Endothelial cell of umbilical vein (primary cell): ENCODE data around the gene AK6. TPM values are rescaled to one million over a fixed set of nuclear protein-coding genes. Genes with fewer than 3 reads are reported as not detected.

ENCODE experiments used
- BruUV-seq: library from RNA; stranded (reverse); fragments of 400-500 nt; replicated peaks from 2 replicates; lab custom pipeline; 2021; lab: Mats Ljungman, UMichigan
- CTCF ChIA-PET: fragments of 300-600, 350-600 bp; sonication (Branson Sonifier 250); formaldehyde crosslinking; loops from one replicate; lab custom pipeline; 2021; ENCODE audit warnings: antibody characterized with exemption, inconsistent platforms; lab: Charles Lee
- POLR2A ChIA-PET: fragments of 300-600, 350-600 bp; sonication (Branson Sonifier 250); formaldehyde crosslinking; loops from one replicate; lab custom pipeline; 2021; ENCODE audit warnings: antibody characterized with exemption, inconsistent platforms; lab: Charles Lee
- DNase-seq: peaks from one replicate; pipeline ENCODE4 v3.0.0-alpha.2; 2011; ENCODE audit warnings: low read depth, low spot score
- FAIRE-seq: peaks from 2 replicates; lab custom pipeline; 2011; peaks lifted over from hg19 to GRCh38; lab: Jason Lieb, UNC
- H2AFZ ChIP-seq: 2 replicates; pipeline ENCODE4 v1.6.0; 2012; ENCODE audit warnings: low read depth, low read length, control low read depth, inconsistent platforms
- H3K27ac ChIP-seq: 2 replicates; pipeline ENCODE4 v1.5.1; 2011; ENCODE audit warnings: low read depth, mild to moderate bottlenecking, control low read depth, low read length, moderate library complexity; ENCODE audit not compliant: insufficient read depth
- H3K27me3 ChIP-seq, 2 experiments: 2 replicates each; pipeline versions ENCODE4 v1.6.0 to v1.6.1; 2011; ENCODE audit warnings: low read length in 2 of 2, mixed read lengths in 1 of 2; ENCODE audit not compliant: control insufficient read depth in 2 of 2, insufficient read depth in 2 of 2
- H3K36me3 ChIP-seq, 2 experiments: 2 replicates in 1 of 2; 3 replicates in 1 of 2; pipeline ENCODE4 v1.5.1; 2011; ENCODE audit warnings: low read length in 2 of 2, mild to moderate bottlenecking in 1 of 2, moderate library complexity in 1 of 2; ENCODE audit not compliant: control insufficient read depth in 2 of 2, insufficient read depth in 2 of 2; ENCODE audit errors: extremely low read depth in 1 of 2
- H3K4me1 ChIP-seq: 3 replicates; pipeline ENCODE4 v1.5.1; 2011; ENCODE audit warnings: mild to moderate bottlenecking, low read length; ENCODE audit not compliant: control insufficient read depth, insufficient read depth; ENCODE audit errors: extremely low read depth
- H3K4me2 ChIP-seq: 2 replicates; pipeline ENCODE4 v1.6.1; 2011; ENCODE audit warnings: low read length, control low read depth, mixed read lengths; ENCODE audit not compliant: insufficient read depth
- H3K4me3 ChIP-seq, 3 experiments: fragments of 200-600 bp in 1 of 3; sonication (generic), shearing (Covaris generic) in 1 of 3; replicated peaks in 1 of 3; 2 replicates each; pipeline ENCODE4 v1.5.1; 2011 to 2016; ENCODE audit warnings: control low read depth in 3 of 3, low read length in 3 of 3, mild to moderate bottlenecking in 2 of 3, inconsistent platforms in 1 of 3, low read depth in 1 of 3, moderate library complexity in 1 of 3; ENCODE audit not compliant: insufficient read depth in 1 of 3
- H3K79me2 ChIP-seq: 2 replicates; pipeline ENCODE4 v1.6.0; 2012; ENCODE audit warnings: low read length, inconsistent platforms; ENCODE audit not compliant: control insufficient read depth, insufficient read depth
- H3K9ac ChIP-seq: replicated peaks from 2 replicates; pipeline ENCODE3; 2011; ENCODE audit warnings: low read length, control low read depth; ENCODE audit not compliant: insufficient read depth; ENCODE audit errors: extremely low read depth
- H3K9me1 ChIP-seq: replicated peaks from 3 replicates; pipeline ENCODE4 v1.6.0; 2011; ENCODE audit warnings: mild to moderate bottlenecking, low read length; ENCODE audit not compliant: control insufficient read depth, insufficient read depth; ENCODE audit errors: extremely low read depth
- H3K9me3 ChIP-seq: replicated peaks from 2 replicates; pipeline ENCODE4 v1.5.1; 2012; ENCODE audit warnings: low read length, inconsistent platforms; ENCODE audit not compliant: control insufficient read depth, insufficient read depth
- H4K20me1 ChIP-seq: replicated peaks from 2 replicates; pipeline ENCODE3; 2011; ENCODE audit warnings: mild to moderate bottlenecking, low read length; ENCODE audit not compliant: control insufficient read depth, insufficient read depth; ENCODE audit errors: extremely low read depth
- EZH2 ChIP-seq: IDR thresholded peaks from 2 replicates; pipeline ENCODE4 v1.6.1; 2012; ENCODE audit warnings: borderline replicate concordance, low read depth, mild to moderate bottlenecking, moderate library complexity, low read length, inconsistent platforms; ENCODE audit not compliant: severe bottlenecking
- FOS ChIP-seq: IDR thresholded peaks from 2 replicates; pipeline ENCODE4 v1.6.1; 2011; ENCODE audit warnings: mild to moderate bottlenecking, low read length, moderate library complexity, borderline replicate concordance; ENCODE audit not compliant: insufficient read depth
- GATA2 ChIP-seq: IDR thresholded peaks from 2 replicates; pipeline ENCODE4 v1.7.0; 2011; ENCODE audit warnings: low read depth, mild to moderate bottlenecking, moderate library complexity, mixed read lengths, low read length; ENCODE audit not compliant: insufficient read length, insufficient read depth
- JUN ChIP-seq: IDR thresholded peaks from 2 replicates; pipeline ENCODE4 v1.6.1; 2011; ENCODE audit warnings: borderline replicate concordance, low read depth; ENCODE audit not compliant: insufficient read length, insufficient read depth
- MYC ChIP-seq: IDR thresholded peaks from one replicate; pipeline ENCODE4 v1.6.1; 2011; ENCODE audit warnings: mild to moderate bottlenecking, low read depth, low read length
- POLR2A ChIP-seq: IDR thresholded peaks from 2 replicates; pipeline ENCODE4 v1.6.1; 2012; ENCODE audit warnings: low read depth, mild to moderate bottlenecking, control low read depth, low read length
- POLR2AphosphoS5 ChIP-seq: IDR thresholded peaks from 2 replicates; pipeline ENCODE4 v1.6.1; 2012; ENCODE audit warnings: low read depth, mild to moderate bottlenecking, control low read depth, low read length, moderate library complexity; ENCODE audit not compliant: insufficient read depth
- dilution Hi-C: fragments of 300-500 bp; cut with MboI; formaldehyde crosslinking; loops from one replicate; pipeline ENCODE4 v1.15.0; 2019; ENCODE audit warnings: low sequenced_read_pairs; ENCODE audit not compliant: extremely low pct_ligation_motif_present
- intact Hi-C: fragments of 100-400 bp; cut with micrococcal nuclease; formaldehyde crosslinking; loops from one replicate; pipeline ENCODE4 v1.10.0; 2022
- polyA plus RNA-seq, 4 experiments: library from polyadenylated mRNA; depleted of rRNA in 3 of 4; stranded (reverse) in 3 of 4; unstranded in 1 of 4; fragments of >200 nt; gene quantifications; 2 replicates each; pipeline versions ENCODE4 v1.2.1 to v1.2.3, GENCODE V29; 2011 to 2012; ENCODE audit warnings: missing spikeins in 1 of 4
- total RNA-seq: library from RNA; stranded (reverse); gene quantifications from 2 replicates; pipeline ENCODE4 v1.2.3, GENCODE V29; 2021
- TF ChIP-seq, protein P1 (sequence below): IDR thresholded peaks from 2 replicates; pipeline ENCODE4 v1.6.1; 2011; ENCODE audit not compliant: insufficient read depth, insufficient read length
- TF ChIP-seq, protein P2 (sequence below), 2 donors: IDR thresholded peaks; 1 replicate in 1 of 2; 2 replicates in 1 of 2; pipeline ENCODE4 v1.5.1; 2011; ENCODE audit warnings: low read length in 2 of 2, mild to moderate bottlenecking in 2 of 2, moderate library complexity in 2 of 2, control low read depth in 1 of 2, inconsistent platforms in 1 of 2, low read depth in 1 of 2; ENCODE audit not compliant: insufficient read depth in 1 of 2; ENCODE audit errors: extremely low read depth in 1 of 2

Gene AK6
- total and polyA plus RNA-seq, 2 donors (not counting 3 experiments of a cell fraction or from before 2014, with no cell fraction given) = 13.2 to 30.1 TPM

DNA sequence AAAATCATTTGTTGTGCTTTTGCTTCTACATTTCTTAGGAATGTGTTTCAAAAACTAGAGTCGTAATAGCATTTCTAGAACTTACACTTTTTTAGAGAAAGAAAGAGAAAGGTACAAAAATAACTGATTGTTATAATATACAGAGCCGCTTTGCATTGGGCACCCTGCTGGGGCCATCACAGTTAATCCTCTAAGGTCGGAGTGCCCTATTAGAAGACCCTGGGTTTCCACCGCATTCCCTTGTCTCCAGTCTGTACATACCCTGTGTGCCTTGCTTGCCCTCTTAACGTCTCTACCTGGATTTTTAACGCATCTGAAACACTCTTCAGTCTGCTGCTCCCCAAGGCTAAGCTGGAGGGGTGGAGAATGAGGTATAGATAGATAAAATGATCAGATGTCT is 46.9 kb upstream of the AK6 start:
- Histone ChIP-seq H3K27ac (no peak overlapping the region), H3K36me3 (peaks cover 3 to 5% of the 10 kb centered on the region in 2 experiments), H3K4me2 (no peak overlapping the region), H4K20me1 (no peaks in the 10 kb centered on the region), H3K9ac (no peak overlapping the region), H3K79me2 (no peaks in the 10 kb centered on the region), H2AFZ (no peak overlapping the region), H3K9me3 (no peaks in the 10 kb centered on the region), H3K27me3 (no peaks in the 10 kb centered on the region), H3K4me1 (peaks cover 5% of the 10 kb centered on the region), H3K4me3 (no peak overlapping the region), H3K9me1 (no peaks in the 10 kb centered on the region)
- TF ChIP-seq, protein P1, sequence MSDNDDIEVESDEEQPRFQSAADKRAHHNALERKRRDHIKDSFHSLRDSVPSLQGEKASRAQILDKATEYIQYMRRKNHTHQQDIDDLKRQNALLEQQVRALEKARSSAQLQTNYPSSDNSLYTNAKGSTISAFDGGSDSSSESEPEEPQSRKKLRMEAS = no peak
- TF ChIP-seq MYC (no peak), EZH2 (no peak), FOS (no peak), POLR2AphosphoS5 (no peak), POLR2A (no peak), JUN (no peak), GATA2 (no peak)
- TF ChIP-seq, protein P2, sequence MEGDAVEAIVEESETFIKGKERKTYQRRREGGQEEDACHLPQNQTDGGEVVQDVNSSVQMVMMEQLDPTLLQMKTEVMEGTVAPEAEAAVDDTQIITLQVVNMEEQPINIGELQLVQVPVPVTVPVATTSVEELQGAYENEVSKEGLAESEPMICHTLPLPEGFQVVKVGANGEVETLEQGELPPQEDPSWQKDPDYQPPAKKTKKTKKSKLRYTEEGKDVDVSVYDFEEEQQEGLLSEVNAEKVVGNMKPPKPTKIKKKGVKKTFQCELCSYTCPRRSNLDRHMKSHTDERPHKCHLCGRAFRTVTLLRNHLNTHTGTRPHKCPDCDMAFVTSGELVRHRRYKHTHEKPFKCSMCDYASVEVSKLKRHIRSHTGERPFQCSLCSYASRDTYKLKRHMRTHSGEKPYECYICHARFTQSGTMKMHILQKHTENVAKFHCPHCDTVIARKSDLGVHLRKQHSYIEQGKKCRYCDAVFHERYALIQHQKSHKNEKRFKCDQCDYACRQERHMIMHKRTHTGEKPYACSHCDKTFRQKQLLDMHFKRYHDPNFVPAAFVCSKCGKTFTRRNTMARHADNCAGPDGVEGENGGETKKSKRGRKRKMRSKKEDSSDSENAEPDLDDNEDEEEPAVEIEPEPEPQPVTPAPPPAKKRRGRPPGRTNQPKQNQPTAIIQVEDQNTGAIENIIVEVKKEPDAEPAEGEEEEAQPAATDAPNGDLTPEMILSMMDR (IDR thresholded peaks at IDR 0.05; ENCODE audit: extremely low read depth in 1 of 2, insufficient read depth in 1 of 2, low read depth in 1 of 2, low read length in 2 of 2) = no peak
- BruUV-seq = TSS peak; percentile 26
- DNase-seq (no peak), FAIRE-seq (no peak)
- dilution Hi-C loops = no loop called here
- POLR2A ChIA-PET = no interaction called here
- intact Hi-C loops = loop anchor here (10.0 kb wide), 1 partner anchor 251 kb away; the partner anchor contains the start of gene CCNB1
- CTCF ChIA-PET = no interaction called here
